HG03159 (cell line): ENCODE measurements around the gene THBS2.
"Not testable (repeated sequence)": the region's sequence is repeated elsewhere in the genome, so short reads cannot be mapped to it uniquely, and the experiment has no call there.

Experiments used
- ATAC-seq: cut with Tn5 transposase; IDR thresholded peaks from one replicate; pipeline ENCODE4 v1.9.1; 2021; ENCODE audit warnings: mild to moderate bottlenecking, moderate library complexity; ENCODE audit not compliant: unreplicated experiment

Gene THBS2

GRCh38 chr6:169232507-169232931 is 21.1 kb downstream of the THBS2 start:
- no peak for ATAC-seq

- ATAC-seq: no peak
Observed at GRCh38 chr6:169231790-169232506, 21.7 kb downstream of the THBS2 start.

- ATAC-seq: no peak
Observed at GRCh38 chr6:169230946-169231789, 22.5 kb downstream of the THBS2 start.

GRCh38 chr6:169230322-169230665 is 23.4 kb downstream of the THBS2 start:
- ATAC-seq: no peak

- ATAC-seq: no peak
Observed at GRCh38 chr6:169229615-169230321, 23.9 kb downstream of the THBS2 start.

- no peak for ATAC-seq
Observed at GRCh38 chr6:169227116-169227515, 26.5 kb downstream of the THBS2 start.

GRCh38 chr6:169225887-169226286 is 27.8 kb downstream of the THBS2 start:
- ATAC-seq: no peak

GRCh38 chr6:169225131-169225576 is 28.5 kb downstream of the THBS2 start:
- ATAC-seq: no peak

- ATAC-seq: no peak
Observed at GRCh38 chr6:169224716-169225115, 28.9 kb downstream of the THBS2 start.

GRCh38 chr6:169224185-169224695 is 29.4 kb downstream of the THBS2 start:
- ATAC-seq: no peak

GRCh38 chr6:169223006-169223405 is 30.6 kb downstream of the THBS2 start:
- ATAC-seq: no peak

- ATAC-seq: no peak
Observed at GRCh38 chr6:169222126-169222525, 31.5 kb downstream of the THBS2 start.

- ATAC-seq: no peak
Observed at GRCh38 chr6:169221264-169221663, 32.4 kb downstream of the THBS2 start.

GRCh38 chr6:169220068-169220964 is 33.3 kb downstream of the THBS2 start:
- ATAC-seq: no peak

- ATAC-seq: no peak
Observed at GRCh38 chr6:169217972-169218371, 35.7 kb downstream of the THBS2 start.

GRCh38 chr6:169216830-169217229 is 36.8 kb downstream of the THBS2 start:
- no peak for ATAC-seq

- no peak for ATAC-seq
Observed at GRCh38 chr6:169215201-169215681, 38.4 kb downstream of the THBS2 start.

GRCh38 chr6:169214789-169215188 is 38.9 kb downstream of the THBS2 start:
- not testable (repeated sequence) for ATAC-seq

GRCh38 chr6:169213814-169214520 is 39.7 kb downstream of the THBS2 start:
- no peak for ATAC-seq
